HEK293 (cell line): ENCODE measurements around the gene MX1.

ENCODE experiments used
- CTCF ChIA-PET: fragments of 350-600 bp; formaldehyde crosslinking; extraction: SDS; loops from one replicate; lab custom pipeline; 2021; ENCODE audit warnings: antibody characterized with exemption; lab: Yijun Ruan, JAX
- POLR2A ChIA-PET: fragments of 300-600 bp; formaldehyde crosslinking; extraction: SDS; loops from one replicate; lab custom pipeline; 2020; ENCODE audit warnings: antibody characterized with exemption, inconsistent platforms; lab: Yijun Ruan, JAX
- H3K27ac ChIP-seq: fragments of 200-500 bp; sonication (Bioruptor generic); 2 replicates; pipeline ENCODE4 v1.5.1; 2014; ENCODE audit warnings: low read depth, low read length, control low read depth, inconsistent platforms; ENCODE audit errors: extremely low read depth
- H3K36me3 ChIP-seq, 2 experiments: fragments of 200-500 bp in 1 of 2; sonication (Bioruptor generic) in 1 of 2; 1 replicate in 1 of 2; 2 replicates in 1 of 2; pipeline ENCODE4 v1.5.1; 2014 to 2017; ENCODE audit warnings: inconsistent platforms in 2 of 2, low read length in 2 of 2; ENCODE audit not compliant: control insufficient read depth in 2 of 2, insufficient read depth in 1 of 2
- H3K4me1 ChIP-seq: fragments of 200-500 bp; sonication (Bioruptor generic); 2 replicates; pipeline ENCODE4 v1.5.1; 2014; ENCODE audit warnings: mild to moderate bottlenecking, low read length, inconsistent platforms; ENCODE audit not compliant: control insufficient read depth, insufficient read depth
- H3K4me3 ChIP-seq: 2 replicates; pipeline ENCODE4 v1.5.1; 2011; ENCODE audit warnings: low read depth, mild to moderate bottlenecking, control low read depth, low read length, moderate library complexity
- H3K9me3 ChIP-seq: fragments of 200-500 bp; sonication (Bioruptor generic); 2 replicates; pipeline ENCODE4 v1.5.1; 2014; ENCODE audit warnings: low read depth, low read length, inconsistent platforms; ENCODE audit not compliant: control insufficient read depth, insufficient read depth
- GLI4 ChIP-seq: fragments of 450-650 bp; formaldehyde crosslinking; IDR thresholded peaks from 2 replicates; pipeline ENCODE4 v1.5.1; 2016; ENCODE audit warnings: missing biosample characterization, missing genetic modification characterization
- HOXD13 ChIP-seq: sonication (generic); formaldehyde crosslinking; IDR thresholded peaks from 2 replicates; pipeline ENCODE4 v1.8.0; 2022; ENCODE audit warnings: missing genetic modification reagents, borderline replicate concordance
- KLF10 ChIP-seq: fragments of 450-650 bp; IDR thresholded peaks from 2 replicates; pipeline ENCODE4 v1.5.1; 2018; ENCODE audit warnings: missing biosample characterization, mild to moderate bottlenecking, missing genetic modification characterization
- PRDM4 ChIP-seq: fragments of 450-650 bp; formaldehyde crosslinking; IDR thresholded peaks from 2 replicates; pipeline ENCODE4 v1.5.1; 2017; ENCODE audit warnings: missing biosample characterization, missing genetic modification characterization
- REPIN1 ChIP-seq: fragments of 450-650 bp; formaldehyde crosslinking; IDR thresholded peaks from 2 replicates; pipeline ENCODE4 v1.5.1; 2017; ENCODE audit warnings: missing biosample characterization, missing genetic modification characterization, low read depth
- ZBTB17 ChIP-seq: fragments of 450-650 bp; formaldehyde crosslinking; IDR thresholded peaks from 2 replicates; pipeline ENCODE4 v1.5.1; 2016; ENCODE audit warnings: missing biosample characterization, missing genetic modification characterization
- ZBTB21 ChIP-seq: fragments of 450-650 bp; formaldehyde crosslinking; IDR thresholded peaks from 2 replicates; pipeline ENCODE4 v1.5.1; 2017; ENCODE audit warnings: missing biosample characterization, missing genetic modification characterization
- ZBTB7A ChIP-seq: fragments of 450-650 bp; formaldehyde crosslinking; IDR thresholded peaks from 2 replicates; pipeline ENCODE4 v1.5.1; 2016; ENCODE audit warnings: low read depth, missing biosample characterization, missing genetic modification characterization
- ZFHX2 ChIP-seq: fragments of 450-650 bp; formaldehyde crosslinking; conservative IDR thresholded peaks from 2 replicates; pipeline ENCODE4 v1.5.1; 2016; ENCODE audit warnings: missing biosample characterization, missing genetic modification characterization
- ZNF114 ChIP-seq: fragments of 450-650 bp; formaldehyde crosslinking; IDR thresholded peaks from 2 replicates; pipeline ENCODE4 v1.5.0; 2017; ENCODE audit warnings: missing biosample characterization, missing genetic modification characterization
- ZNF155 ChIP-seq: fragments of 450-650 bp; formaldehyde crosslinking; IDR thresholded peaks from 2 replicates; pipeline ENCODE4 v1.5.1; 2016; ENCODE audit warnings: missing biosample characterization, missing genetic modification characterization
- ZNF174 ChIP-seq: fragments of 450-650 bp; formaldehyde crosslinking; IDR thresholded peaks from 2 replicates; pipeline ENCODE4 v1.5.0; 2017; ENCODE audit warnings: missing biosample characterization, mild to moderate bottlenecking, missing genetic modification characterization
- ZNF2 ChIP-seq: fragments of 450-650 bp; formaldehyde crosslinking; IDR thresholded peaks from 2 replicates; pipeline ENCODE4 v1.5.1; 2016; ENCODE audit warnings: missing biosample characterization, missing genetic modification characterization
- ZNF324 ChIP-seq: fragments of 450-650 bp; formaldehyde crosslinking; IDR thresholded peaks from 2 replicates; pipeline ENCODE4 v1.5.1; 2016; ENCODE audit warnings: missing biosample characterization, missing genetic modification characterization
- ZNF37A ChIP-seq: fragments of 450-650 bp; IDR thresholded peaks from 2 replicates; pipeline ENCODE4 v1.5.1; 2018; ENCODE audit warnings: missing biosample characterization, missing genetic modification characterization
- ZNF48 ChIP-seq: fragments of 450-650 bp; formaldehyde crosslinking; IDR thresholded peaks from 2 replicates; pipeline ENCODE4 v1.5.1; 2016; ENCODE audit warnings: missing biosample characterization, missing genetic modification characterization
- ZNF623 ChIP-seq: fragments of 450-650 bp; formaldehyde crosslinking; IDR thresholded peaks from 2 replicates; pipeline ENCODE4 v1.5.1; 2016; ENCODE audit warnings: missing biosample characterization, missing genetic modification characterization
- ZNF654 ChIP-seq: fragments of 450-650 bp; formaldehyde crosslinking; IDR thresholded peaks from 2 replicates; pipeline ENCODE4 v1.5.1; 2016; ENCODE audit warnings: low read depth, missing biosample characterization, missing genetic modification characterization
- ZNF707 ChIP-seq: fragments of 450-650 bp; formaldehyde crosslinking; IDR thresholded peaks from 2 replicates; pipeline ENCODE4 v1.5.1; 2016; ENCODE audit warnings: missing biosample characterization, missing genetic modification characterization
- ZNF747 ChIP-seq: fragments of 450-650 bp; formaldehyde crosslinking; IDR thresholded peaks from 2 replicates; pipeline ENCODE4 v1.5.1; 2016; ENCODE audit warnings: missing biosample characterization, missing genetic modification characterization
- ZNF792 ChIP-seq: fragments of 450-650 bp; formaldehyde crosslinking; IDR thresholded peaks from 2 replicates; pipeline ENCODE4 v1.5.1; 2016; ENCODE audit warnings: missing biosample characterization, missing genetic modification characterization
- ZNF837 ChIP-seq: fragments of 450-650 bp; formaldehyde crosslinking; IDR thresholded peaks from 2 replicates; pipeline ENCODE4 v1.5.1; 2016; ENCODE audit warnings: missing biosample characterization, missing genetic modification characterization
- TF ChIP-seq, protein P1 (sequence below): fragments of 450-650 bp; formaldehyde crosslinking; IDR thresholded peaks from 2 replicates; pipeline ENCODE4 v1.5.1; 2016; ENCODE audit warnings: missing biosample characterization, missing genetic modification characterization
- TF ChIP-seq, protein P2 (sequence below): fragments of 450-650 bp; formaldehyde crosslinking; IDR thresholded peaks from 2 replicates; pipeline ENCODE4 v1.5.1; 2016; ENCODE audit warnings: missing biosample characterization, missing genetic modification characterization

MX1 gene

GRCh38 chr21:41449613-41450012, 23.6 kb downstream of the MX1 start (continued):
- TF ChIP-seq ZNF37A (tag by site-specific recombination), result no peak

DNA sequence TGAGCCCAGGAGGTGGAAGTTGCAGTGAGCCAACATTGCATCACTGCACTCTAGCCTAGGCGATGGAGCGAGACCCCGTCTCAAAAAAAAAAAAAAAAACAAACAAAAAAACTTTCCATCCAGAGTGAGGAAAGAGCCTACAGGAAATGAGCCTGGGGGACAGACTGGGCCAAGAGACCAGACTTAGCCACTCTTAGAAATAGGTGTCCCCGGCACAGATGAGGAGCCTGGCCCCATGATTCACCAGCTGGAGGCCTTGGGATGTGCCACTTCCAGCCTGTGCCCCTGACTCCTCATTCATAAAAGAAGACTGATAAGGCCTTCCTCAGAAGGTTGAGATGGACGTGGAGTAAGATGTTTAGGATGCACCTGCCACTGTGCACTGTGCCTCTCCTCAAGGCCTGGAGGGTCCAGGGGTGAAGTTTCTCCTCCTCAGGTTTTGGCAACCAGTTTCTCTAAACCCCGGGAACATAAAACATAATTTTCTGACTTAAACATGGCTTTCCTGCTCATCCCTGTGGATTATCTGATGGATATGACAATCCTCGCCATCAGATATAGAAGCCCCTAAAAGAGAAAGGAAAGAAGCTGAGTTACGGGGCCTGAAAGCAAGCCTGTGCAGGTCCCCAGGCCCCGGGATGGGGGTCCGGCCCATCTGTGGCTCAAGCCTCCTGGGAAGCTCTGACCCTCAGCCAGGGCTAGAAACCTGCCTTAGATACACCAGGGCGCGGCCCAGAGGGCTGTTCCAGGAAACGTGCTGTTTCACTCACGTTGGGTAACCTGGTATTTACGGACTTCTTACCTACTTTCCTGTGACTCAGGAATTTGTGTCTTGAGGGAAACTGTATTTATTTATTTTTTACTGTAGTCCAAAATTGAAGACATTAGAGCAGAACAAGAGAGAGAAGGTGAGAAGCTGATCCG, 26.0 kb downstream of the MX1 start:
- CTCF ChIA-PET, result interaction anchor here (2.0 to 9.9 kb wide), 2 partner anchors 168 kb away, joined by 6 to 127 read pairs; no protein-coding TSS in a partner anchor
- no peaks in the 10 kb centered on the region for H3K36me3 ChIP-seq
- H3K4me1 ChIP-seq, result no peaks in the 10 kb centered on the region
- POLR2A ChIA-PET, result no interaction called here
- H3K9me3 ChIP-seq, result no peaks in the 10 kb centered on the region
- no peak overlapping the region for H3K27ac ChIP-seq
- H3K4me3 ChIP-seq, result no peak overlapping the region
- no peak for TF ChIP-seq ZNF792
- no peak for TF ChIP-seq ZNF707
- TF ChIP-seq ZNF324 (tag by site-specific recombination), result no peak

- ChIA-PET CTCF (interaction anchor here (9.9 kb wide), 1 partner anchor 169 kb away, joined by 127 read pairs; no protein-coding TSS in a partner anchor), POLR2A (no interaction called here)
- H3K4me3 ChIP-seq, result no peak overlapping the region
- no peaks in the 10 kb centered on the region for H3K36me3 ChIP-seq
- TF ChIP-seq KLF10 (tag by site-specific recombination), result no peak
- no peaks in the 10 kb centered on the region for H3K4me1 ChIP-seq
- H3K9me3 ChIP-seq, result no peaks in the 10 kb centered on the region
- no peak overlapping the region for H3K27ac ChIP-seq
Measured at GRCh38 chr21:41453198-41453597, 27.2 kb downstream of the MX1 start.

DNA sequence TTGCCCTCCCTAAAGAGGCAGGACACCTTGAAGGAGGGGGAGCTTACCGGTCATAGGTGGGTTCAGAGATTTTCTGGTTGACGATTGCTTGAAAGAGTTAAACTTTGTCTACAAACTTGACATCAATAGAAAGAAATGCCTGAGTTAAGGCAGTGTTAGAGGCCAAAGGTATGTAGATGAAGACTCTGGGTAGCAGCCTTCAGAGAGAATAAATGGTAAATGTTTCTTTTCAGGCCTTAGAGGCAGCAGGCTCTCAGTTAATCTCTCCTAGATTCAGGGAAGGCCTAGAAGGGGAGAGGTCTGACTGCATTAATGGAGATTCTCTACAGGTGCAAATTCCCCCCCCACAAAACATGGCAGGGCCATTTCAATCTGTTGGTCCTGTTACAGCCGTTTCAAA, 27.7 kb downstream of the MX1 start:
- Histone ChIP-seq H3K36me3 (no peaks in the 10 kb centered on the region), H3K27ac (no peak overlapping the region), H3K4me1 (no peaks in the 10 kb centered on the region), H3K9me3 (no peaks in the 10 kb centered on the region), H3K4me3 (no peak overlapping the region)
- ChIA-PET POLR2A (no interaction called here), CTCF (interaction anchor here (0.5 to 9.9 kb wide), 3 partner anchors 169 to 831 kb away, joined by 3 to 127 read pairs (median 4); no protein-coding TSS in a partner anchor)
- no peak for TF ChIP-seq REPIN1 (tag by site-specific recombination)
- TF ChIP-seq ZBTB21 (tag by site-specific recombination), result no peak
- TF ChIP-seq GLI4, result no peak
- TF ChIP-seq, protein P1, sequence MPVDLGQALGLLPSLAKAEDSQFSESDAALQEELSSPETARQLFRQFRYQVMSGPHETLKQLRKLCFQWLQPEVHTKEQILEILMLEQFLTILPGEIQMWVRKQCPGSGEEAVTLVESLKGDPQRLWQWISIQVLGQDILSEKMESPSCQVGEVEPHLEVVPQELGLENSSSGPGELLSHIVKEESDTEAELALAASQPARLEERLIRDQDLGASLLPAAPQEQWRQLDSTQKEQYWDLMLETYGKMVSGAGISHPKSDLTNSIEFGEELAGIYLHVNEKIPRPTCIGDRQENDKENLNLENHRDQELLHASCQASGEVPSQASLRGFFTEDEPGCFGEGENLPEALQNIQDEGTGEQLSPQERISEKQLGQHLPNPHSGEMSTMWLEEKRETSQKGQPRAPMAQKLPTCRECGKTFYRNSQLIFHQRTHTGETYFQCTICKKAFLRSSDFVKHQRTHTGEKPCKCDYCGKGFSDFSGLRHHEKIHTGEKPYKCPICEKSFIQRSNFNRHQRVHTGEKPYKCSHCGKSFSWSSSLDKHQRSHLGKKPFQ, result no peak
- no peak for TF ChIP-seq PRDM4 (tag by site-specific recombination)
- no peak for TF ChIP-seq ZFHX2
- no peak for TF ChIP-seq ZNF2
- TF ChIP-seq ZBTB17 (tag by site-specific recombination), result no peak
- no peak for TF ChIP-seq ZNF174 (tag by site-specific recombination)
- no peak for TF ChIP-seq ZNF114
- TF ChIP-seq ZNF654 (tag by site-specific recombination), result no peak
- TF ChIP-seq ZNF623 (tag by site-specific recombination), result no peak
- TF ChIP-seq HOXD13 (CRISPR knock-in tag), result no peak
- TF ChIP-seq ZNF48 (tag by site-specific recombination), result no peak
- TF ChIP-seq ZNF155 (tag by site-specific recombination), result no peak
- TF ChIP-seq, protein P2, sequence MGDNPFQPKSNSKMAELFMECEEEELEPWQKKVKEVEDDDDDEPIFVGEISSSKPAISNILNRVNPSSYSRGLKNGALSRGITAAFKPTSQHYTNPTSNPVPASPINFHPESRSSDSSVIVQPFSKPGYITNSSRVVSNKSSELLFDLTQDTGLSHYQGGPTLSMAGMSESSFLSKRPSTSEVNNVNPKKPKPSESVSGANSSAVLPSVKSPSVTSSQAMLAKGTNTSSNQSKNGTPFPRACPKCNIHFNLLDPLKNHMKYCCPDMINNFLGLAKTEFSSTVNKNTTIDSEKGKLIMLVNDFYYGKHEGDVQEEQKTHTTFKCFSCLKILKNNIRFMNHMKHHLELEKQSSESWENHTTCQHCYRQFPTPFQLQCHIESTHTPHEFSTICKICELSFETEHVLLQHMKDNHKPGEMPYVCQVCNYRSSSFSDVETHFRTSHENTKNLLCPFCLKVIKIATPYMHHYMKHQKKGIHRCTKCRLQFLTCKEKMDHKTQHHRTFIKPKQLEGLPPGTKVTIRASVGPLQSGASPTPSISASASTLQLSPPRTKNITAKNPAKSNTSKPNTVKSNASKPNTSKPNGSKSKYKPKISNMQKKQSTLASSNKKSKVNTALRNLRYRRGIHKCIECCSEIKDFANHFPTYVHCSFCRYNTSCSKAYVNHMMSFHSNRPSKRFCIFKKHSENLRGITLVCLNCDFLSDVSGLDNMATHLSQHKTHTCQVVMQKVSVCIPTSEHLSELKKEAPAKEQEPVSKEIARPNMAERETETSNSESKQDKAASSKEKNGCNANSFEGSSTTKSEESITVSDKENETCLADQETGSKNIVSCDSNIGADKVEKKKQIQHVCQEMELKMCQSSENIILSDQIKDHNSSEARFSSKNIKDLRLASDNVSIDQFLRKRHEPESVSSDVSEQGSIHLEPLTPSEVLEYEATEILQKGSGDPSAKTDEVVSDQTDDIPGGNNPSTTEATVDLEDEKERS (tag by site-specific recombination), result no peak
- no peak for TF ChIP-seq ZNF747 (tag by site-specific recombination)
- TF ChIP-seq ZNF837 (tag by site-specific recombination), result no peak
- no peak for TF ChIP-seq ZBTB7A (tag by site-specific recombination)
